Epidermal melanocyte (primary cell): Measurements from ENCODE around the gene DAZAP2.
"Not testable (repeated sequence)": the region's sequence is repeated elsewhere in the genome, so short reads cannot be mapped to it uniquely, and the experiment has no call there.

Experiments
- DNase-seq: peaks from one replicate; pipeline ENCODE4 v3.0.0; 2011; ENCODE audit warnings: low spot score; ENCODE audit not compliant: insufficient read length

DAZAP2 gene

DNA sequence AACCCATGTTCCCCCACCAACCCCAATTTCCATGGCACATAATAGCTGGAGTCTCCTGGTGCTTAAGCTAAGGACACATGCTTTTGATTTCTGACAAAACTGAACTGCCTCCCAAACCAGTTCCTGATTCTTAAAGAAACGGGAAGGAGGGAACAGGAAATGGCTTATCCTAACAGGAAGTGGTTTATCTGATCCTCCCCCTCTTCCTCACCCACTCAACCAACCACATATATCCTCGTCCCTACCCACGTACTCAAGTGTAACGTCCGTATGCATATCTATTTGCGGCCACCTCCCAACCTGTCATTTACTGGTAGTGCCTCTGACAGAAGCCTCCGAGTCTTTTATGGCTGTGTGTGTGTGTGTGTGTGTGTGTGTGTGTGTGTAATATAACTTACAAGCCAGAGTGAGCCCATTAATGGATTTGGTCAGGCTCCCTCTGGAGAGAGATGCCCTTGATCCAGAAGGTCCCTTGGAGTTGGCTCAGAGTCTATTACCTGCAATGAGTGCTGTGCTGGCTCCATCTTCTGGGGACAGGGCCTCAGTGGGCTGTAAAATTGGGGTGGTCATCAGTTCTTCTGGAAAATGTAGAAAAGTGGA is 7.7 kb downstream of the DAZAP2 start:
- no peak for DNase-seq

DNA sequence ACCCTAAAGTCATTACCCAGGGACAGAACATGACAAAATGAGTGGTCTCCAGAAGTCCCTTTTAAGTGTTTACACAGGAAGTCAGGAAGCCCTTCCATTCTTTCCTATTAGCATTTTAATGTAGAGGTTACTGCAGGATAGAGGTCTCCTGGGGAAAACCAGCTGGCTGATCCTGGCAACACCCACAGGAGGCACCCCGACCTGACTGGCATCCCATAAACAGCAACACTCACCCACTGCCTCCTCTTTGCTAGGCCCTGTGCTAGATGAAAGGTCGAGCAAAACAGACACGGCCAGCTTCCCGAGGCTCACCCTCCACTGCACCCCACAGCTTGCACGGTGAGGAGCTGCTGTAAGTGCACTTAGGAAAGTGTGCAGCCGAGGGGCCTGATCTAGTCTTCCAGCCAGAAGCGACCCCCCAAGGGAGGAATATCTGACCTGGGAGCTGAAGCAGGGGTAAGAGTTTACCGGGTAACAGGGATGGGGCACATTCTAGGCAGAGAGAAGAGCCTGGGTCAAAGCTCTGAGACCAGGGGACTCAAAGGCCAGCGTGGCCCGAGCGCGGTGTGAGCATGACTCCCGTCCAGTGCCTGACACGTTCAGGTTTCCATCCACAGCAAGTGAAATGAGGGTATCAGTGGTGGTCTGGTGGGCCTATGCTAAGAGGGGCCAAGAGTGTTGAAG is 9.0 kb downstream of the DAZAP2 start:
- DNase-seq: no peak

DNA sequence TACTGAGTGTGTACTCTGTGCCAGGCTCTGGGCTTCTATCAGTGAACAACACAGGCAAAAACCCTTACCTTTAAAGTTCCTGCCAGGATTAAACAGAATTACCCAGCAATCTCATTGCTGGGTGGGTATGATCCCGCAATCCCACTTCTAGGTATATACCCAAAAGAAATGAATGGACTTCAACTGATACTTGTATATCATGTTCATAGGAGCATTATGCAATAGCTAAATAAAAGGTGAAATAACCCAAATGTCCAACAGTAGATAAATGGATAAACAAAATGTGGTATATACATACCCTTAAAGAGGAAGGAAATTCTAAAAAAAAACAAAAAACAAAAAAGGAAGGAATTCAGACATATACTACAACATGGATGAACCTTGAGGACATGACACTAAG is 14.7 kb downstream of the DAZAP2 start:
- DNase-seq: no peak

- DNase-seq: no peak
Observed at GRCh38 chr12:51254536-51254935, 15.9 kb downstream of the DAZAP2 start.

DNA sequence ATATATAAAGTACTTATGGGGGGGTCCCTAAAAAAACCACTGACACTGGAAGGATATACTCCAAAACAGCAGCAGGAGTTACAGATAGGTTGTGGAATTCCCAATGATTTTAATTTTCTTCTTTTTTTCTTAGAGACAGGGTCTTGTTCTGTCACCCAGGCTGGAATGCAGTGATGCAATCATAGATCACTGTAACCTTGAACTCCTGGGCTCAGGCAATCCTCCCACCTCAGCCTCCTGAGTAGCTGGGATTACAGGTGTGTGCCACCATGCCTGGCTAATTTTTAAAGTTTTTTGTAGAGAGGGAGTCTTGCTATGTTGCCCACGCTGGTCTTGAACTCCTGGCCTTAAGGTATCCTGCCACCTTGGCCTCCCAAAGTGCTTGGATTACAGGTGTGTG is 21.0 kb downstream of the DAZAP2 start:
- DNase-seq: not testable (repeated sequence)

GRCh38 chr12:51262758-51263177 is 24.1 kb downstream of the DAZAP2 start:
- DNase-seq: no peak

GRCh38 chr12:51263341-51263740 is 24.7 kb downstream of the DAZAP2 start:
- no peak for DNase-seq

DNA sequence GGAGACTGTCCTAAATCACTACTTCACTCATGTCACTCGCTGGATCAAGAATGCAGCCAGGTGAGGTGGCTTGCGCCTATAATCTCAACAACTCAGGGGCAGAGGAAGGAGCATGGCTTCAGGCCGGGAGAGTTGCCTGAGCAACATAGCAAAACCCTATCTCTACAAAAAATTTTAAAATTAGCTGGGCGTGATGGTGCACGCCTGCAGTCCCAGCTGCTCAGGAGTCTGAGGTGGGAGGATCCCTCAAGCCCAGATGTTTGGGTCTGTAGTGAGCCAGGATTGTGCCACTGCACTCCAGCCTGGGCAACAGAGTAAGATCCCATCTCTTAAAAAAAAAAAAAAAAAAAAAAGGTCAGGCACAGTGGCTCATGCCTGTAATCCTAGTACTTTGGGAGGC is 25.7 kb downstream of the DAZAP2 start:
- DNase-seq: no peak

DNA sequence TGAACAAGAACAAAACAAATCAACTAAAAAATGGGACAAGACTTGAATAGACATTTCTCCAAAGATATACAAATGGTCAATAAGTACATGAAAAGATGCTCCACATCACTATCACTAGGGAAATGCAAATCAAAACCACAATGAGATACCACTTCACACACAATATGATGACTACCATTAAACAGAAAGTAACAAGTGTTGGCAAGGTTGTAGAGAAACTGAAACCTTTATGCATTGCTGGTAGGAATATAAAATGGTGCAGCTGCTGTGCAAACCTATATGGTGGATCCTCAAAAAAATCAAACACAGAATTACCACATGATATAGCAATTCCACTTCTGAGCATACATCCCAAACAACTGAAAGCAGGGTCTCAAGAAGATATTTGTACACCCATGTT is 26.4 kb downstream of the DAZAP2 start:
- DNase-seq: no peak

DNA sequence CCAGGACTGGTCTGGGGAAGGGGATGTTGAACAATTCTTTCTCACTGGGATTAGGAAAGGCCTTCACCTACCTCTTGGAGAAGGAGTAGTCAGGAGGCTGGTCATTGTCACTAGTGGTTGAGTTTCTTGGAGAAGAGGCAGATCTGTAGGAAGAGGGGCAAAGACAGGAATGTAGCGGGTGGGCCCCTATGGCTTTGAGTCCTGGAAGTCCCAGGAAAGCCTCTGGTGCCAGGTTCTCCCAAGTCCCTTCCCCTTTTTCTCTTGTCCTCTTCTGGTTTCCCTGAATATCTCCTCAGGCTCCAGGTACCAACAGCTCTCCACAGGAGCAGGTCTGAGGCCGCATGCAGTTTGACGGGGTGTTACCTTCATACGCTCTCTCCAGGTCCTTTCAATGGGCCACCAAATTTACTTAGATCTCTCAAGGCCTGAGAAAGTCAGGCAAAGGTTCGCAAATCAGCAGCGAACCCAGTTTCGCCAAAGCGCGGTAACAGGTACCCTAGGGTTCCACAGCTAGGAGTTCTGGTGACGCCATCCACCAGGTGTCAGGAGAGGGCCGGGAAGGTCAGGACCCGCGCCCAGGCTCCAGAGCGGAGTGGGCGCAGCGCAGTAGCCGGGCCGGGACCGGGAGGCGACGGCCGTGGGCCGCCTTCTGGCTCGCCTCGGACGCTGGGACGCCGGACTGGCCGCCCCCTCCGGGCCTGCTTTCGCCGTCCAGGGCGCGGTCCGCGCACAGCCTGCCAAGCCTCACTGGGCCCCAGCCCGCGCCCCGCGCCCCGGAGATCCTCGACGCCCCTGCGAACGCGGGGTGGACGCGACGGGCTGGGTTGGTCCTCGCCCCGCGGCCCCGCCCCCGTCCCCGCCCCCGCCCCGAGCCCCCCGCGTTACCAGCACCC is 30.8 kb downstream of the DAZAP2 start:
- DNase-seq: no peak

GRCh38 chr12:51270067-51270950 is 31.7 kb downstream of the DAZAP2 start, which contains the start of gene SMAGP:
SMAGP (minus strand) TSS chr12:51270415; CDS start chr12:51269278, 1,137 bp downstream.
- DNase-seq: peak; percentile 41

DNA sequence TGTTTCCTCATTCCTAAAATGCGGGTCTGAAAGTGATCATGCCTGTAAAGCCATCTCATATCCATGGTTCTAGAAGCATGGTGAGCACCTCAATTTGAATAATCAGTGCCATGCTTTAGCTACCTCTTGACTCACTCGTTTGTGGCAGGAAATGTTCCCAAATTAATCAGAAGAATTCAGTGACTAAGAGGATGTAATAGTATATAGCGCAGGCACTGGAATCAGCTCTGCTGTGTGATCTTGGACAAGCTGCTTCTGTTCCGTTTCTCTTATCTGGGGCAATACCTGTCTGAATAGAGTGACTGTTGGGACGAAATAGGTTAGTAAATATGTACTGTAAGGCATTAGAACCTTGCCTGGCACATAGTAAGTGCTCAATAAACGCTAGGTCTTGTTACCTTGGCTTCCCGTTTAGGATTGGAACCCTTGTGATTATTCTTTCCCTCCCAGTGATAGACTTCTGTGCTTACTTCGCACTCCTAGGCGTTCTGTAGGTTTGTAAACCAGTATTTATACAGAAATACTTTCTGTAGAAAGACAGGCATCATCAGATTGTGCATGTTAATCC is 32.4 kb downstream of the DAZAP2 start:
- DNase-seq: no peak

GRCh38 chr12:51272810-51273209 is 34.2 kb downstream of the DAZAP2 start:
- not testable (repeated sequence) for DNase-seq

GRCh38 chr12:51275088-51275487 is 36.5 kb downstream of the DAZAP2 start:
- no peak for DNase-seq

GRCh38 chr12:51281202-51281924 is 42.7 kb downstream of the DAZAP2 start:
- DNase-seq: no peak

DNA sequence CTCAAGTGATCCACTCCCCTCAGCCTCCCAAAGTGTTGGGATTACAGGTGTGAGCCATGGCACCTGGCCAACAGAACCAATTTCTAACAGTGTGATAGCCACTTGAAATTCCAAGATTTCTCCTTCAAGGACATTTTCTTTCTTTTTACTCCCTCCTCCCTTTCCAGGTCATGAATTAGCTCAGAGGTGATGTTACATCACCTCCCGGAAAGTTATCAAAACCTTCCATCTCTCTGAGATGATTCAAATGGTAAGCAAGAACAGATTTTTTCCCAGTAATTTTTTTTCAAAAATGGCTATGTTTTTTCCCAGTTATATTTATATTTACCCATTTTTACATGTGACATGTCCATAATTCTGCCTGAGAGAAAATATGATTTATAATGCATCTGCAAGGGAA is 47.2 kb downstream of the DAZAP2 start:
- DNase-seq: no peak

DNA sequence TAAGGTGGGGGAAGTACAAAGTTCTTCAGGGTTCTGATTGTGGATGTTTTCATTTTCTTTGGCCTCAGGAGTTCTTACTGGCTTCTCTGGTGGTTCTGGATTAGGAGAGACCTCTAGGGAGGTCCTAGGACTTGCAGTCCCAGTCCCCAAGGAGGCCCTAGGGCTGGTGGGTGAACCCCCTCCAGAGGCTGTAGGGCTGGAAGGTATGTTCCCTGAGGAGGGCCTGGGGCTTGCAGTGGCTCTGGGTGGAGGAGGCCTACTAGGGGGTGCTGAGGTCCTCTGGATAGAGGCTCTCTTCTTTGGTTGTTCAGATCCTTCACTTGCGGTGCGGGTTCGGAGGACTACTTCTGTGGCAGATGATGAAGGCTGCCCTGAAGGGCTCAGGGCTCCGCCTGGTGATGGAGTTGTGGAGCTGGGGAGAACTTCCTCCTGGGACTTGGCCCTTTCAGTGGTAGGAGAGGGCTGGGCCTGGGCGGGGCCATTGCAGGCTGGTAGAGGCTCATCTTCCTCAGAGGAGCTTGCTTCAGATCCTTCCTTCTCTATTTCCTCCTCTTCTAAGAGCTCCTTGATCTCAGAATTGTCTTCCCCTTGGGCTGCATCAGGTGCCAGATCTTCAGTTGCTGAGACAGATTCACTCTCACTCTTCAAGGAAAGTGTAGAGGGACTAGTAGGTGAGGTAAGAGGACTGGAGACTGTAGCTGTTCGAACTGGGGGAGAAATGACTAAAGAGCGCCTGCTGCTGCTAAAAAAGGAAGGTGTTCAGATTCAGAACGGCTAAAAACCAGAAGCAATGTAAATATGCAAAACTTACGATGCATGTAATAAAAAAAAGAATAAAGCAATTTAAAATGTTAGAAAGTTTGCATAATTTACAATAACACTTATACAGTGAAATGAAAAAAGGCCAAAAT is 53.2 kb downstream of the DAZAP2 start:
- not testable (repeated sequence) for DNase-seq
